ENCODE measurements around the gene NKD2. TPM values are rescaled to one million over a fixed set of nuclear protein-coding genes. Genes with fewer than 3 reads are reported as not detected.

NKD2 gene
- total and polyA plus RNA-seq, 9 of the 15 experiments (the other 6 are each of a cell fraction or from before 2014, with no cell fraction given), result 0.09 to 0.64 (median 0.27) TPM; not detected in 5

DNA sequence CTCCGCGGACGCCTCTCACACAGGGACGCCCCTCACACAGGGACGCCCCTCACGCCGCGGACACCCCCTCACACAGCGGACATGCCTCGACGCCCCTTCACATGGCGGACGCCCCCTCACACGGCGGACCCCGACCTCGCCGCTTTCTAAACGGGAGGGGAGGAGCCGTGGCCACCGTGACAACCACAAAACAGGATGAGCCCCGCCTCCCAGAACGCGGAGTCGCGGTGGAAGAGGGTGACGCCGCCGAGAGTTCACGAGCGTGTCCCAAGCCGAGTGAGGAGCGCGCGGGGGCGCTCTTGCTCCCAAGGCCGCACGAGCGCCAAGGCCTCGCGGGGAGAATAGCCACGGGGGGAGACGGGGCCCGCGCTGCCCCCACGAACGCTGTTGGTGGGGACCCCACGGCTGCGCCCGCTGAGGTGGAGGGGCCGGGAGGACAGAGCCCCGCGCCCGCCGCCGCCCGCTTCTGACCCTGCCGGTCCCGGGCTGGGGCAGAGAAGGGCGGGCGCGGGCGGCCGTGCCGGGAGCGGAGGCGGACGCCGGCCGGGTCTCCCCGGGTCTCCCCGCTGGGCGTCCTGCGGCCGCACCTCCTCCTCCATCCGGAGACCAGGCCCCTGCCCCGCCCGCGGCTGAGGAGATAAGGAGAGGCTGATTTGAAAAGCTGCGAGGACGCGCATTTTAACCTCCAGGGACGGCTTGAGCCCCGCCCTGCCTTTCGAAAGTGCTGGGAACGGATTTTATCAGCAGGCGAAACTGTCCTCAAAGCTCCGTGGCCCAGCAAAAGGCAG, 3.9 kb upstream of the NKD2 start (continued):
- TF ChIP-seq XRCC3 (IDR thresholded peaks at IDR 0.05), result no peak
- TF ChIP-seq, protein P1, sequence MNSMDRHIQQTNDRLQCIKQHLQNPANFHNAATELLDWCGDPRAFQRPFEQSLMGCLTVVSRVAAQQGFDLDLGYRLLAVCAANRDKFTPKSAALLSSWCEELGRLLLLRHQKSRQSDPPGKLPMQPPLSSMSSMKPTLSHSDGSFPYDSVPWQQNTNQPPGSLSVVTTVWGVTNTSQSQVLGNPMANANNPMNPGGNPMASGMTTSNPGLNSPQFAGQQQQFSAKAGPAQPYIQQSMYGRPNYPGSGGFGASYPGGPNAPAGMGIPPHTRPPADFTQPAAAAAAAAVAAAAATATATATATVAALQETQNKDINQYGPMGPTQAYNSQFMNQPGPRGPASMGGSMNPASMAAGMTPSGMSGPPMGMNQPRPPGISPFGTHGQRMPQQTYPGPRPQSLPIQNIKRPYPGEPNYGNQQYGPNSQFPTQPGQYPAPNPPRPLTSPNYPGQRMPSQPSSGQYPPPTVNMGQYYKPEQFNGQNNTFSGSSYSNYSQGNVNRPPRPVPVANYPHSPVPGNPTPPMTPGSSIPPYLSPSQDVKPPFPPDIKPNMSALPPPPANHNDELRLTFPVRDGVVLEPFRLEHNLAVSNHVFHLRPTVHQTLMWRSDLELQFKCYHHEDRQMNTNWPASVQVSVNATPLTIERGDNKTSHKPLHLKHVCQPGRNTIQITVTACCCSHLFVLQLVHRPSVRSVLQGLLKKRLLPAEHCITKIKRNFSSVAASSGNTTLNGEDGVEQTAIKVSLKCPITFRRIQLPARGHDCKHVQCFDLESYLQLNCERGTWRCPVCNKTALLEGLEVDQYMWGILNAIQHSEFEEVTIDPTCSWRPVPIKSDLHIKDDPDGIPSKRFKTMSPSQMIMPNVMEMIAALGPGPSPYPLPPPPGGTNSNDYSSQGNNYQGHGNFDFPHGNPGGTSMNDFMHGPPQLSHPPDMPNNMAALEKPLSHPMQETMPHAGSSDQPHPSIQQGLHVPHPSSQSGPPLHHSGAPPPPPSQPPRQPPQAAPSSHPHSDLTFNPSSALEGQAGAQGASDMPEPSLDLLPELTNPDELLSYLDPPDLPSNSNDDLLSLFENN (IDR thresholded peaks at IDR 0.05; ENCODE audit: low read depth in 2 of 2, low read length in 2 of 2), result no peak
- no peak for TF ChIP-seq TRIM28 (IDR thresholded peaks at IDR 0.05)
- TF ChIP-seq, protein P2, sequence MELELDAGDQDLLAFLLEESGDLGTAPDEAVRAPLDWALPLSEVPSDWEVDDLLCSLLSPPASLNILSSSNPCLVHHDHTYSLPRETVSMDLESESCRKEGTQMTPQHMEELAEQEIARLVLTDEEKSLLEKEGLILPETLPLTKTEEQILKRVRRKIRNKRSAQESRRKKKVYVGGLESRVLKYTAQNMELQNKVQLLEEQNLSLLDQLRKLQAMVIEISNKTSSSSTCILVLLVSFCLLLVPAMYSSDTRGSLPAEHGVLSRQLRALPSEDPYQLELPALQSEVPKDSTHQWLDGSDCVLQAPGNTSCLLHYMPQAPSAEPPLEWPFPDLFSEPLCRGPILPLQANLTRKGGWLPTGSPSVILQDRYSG (tag; conservative IDR thresholded peaks at IDR 0.05; ENCODE audit: low read depth), result no peak
- TF ChIP-seq CXXC5 (CRISPR knock-in tag; IDR thresholded peaks at IDR 0.05), result peak; percentile 93
- TF ChIP-seq ZNF766 (CRISPR knock-in tag; conservative IDR thresholded peaks at IDR 0.05), result no peak
- no peak for TF ChIP-seq SIRT6 (IDR thresholded peaks at IDR 0.05; ENCODE audit: low read depth, low read length)
- TF ChIP-seq, protein P3, sequence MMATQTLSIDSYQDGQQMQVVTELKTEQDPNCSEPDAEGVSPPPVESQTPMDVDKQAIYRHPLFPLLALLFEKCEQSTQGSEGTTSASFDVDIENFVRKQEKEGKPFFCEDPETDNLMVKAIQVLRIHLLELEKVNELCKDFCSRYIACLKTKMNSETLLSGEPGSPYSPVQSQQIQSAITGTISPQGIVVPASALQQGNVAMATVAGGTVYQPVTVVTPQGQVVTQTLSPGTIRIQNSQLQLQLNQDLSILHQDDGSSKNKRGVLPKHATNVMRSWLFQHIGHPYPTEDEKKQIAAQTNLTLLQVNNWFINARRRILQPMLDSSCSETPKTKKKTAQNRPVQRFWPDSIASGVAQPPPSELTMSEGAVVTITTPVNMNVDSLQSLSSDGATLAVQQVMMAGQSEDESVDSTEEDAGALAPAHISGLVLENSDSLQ (IDR thresholded peaks at IDR 0.05), result 0 out of 2 replicates have a peak, but pooled peaks have one; percentile 6
- TF ChIP-seq, protein P4, sequence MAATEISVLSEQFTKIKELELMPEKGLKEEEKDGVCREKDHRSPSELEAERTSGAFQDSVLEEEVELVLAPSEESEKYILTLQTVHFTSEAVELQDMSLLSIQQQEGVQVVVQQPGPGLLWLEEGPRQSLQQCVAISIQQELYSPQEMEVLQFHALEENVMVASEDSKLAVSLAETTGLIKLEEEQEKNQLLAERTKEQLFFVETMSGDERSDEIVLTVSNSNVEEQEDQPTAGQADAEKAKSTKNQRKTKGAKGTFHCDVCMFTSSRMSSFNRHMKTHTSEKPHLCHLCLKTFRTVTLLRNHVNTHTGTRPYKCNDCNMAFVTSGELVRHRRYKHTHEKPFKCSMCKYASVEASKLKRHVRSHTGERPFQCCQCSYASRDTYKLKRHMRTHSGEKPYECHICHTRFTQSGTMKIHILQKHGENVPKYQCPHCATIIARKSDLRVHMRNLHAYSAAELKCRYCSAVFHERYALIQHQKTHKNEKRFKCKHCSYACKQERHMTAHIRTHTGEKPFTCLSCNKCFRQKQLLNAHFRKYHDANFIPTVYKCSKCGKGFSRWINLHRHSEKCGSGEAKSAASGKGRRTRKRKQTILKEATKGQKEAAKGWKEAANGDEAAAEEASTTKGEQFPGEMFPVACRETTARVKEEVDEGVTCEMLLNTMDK (IDR thresholded peaks at IDR 0.05; ENCODE audit: borderline replicate concordance, insufficient read depth, low read depth, low read length, poor library complexity, severe bottlenecking), result peak; percentile 61
- TF ChIP-seq ZNF347 (CRISPR knock-in tag; IDR thresholded peaks at IDR 0.05; ENCODE audit: low read depth), result no peak
- TF ChIP-seq, protein P5, sequence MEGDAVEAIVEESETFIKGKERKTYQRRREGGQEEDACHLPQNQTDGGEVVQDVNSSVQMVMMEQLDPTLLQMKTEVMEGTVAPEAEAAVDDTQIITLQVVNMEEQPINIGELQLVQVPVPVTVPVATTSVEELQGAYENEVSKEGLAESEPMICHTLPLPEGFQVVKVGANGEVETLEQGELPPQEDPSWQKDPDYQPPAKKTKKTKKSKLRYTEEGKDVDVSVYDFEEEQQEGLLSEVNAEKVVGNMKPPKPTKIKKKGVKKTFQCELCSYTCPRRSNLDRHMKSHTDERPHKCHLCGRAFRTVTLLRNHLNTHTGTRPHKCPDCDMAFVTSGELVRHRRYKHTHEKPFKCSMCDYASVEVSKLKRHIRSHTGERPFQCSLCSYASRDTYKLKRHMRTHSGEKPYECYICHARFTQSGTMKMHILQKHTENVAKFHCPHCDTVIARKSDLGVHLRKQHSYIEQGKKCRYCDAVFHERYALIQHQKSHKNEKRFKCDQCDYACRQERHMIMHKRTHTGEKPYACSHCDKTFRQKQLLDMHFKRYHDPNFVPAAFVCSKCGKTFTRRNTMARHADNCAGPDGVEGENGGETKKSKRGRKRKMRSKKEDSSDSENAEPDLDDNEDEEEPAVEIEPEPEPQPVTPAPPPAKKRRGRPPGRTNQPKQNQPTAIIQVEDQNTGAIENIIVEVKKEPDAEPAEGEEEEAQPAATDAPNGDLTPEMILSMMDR (IDR thresholded peaks at IDR 0.05 in 2 of 3, conservative IDR thresholded peaks at IDR 0.05 in 1 of 3; ENCODE audit: insufficient read depth in 2 of 3, low read depth in 1 of 3, low read length in 3 of 3), result peak; percentile 56 to 66 (median 57)
- 0 out of 2 replicates have a peak, but pooled peaks have one; percentile 43 for TF ChIP-seq CBX1 (IDR thresholded peaks at IDR 0.05; ENCODE audit: low read depth)
- 0 out of 2 replicates have a peak, but pooled peaks have one; percentile 46 for TF ChIP-seq NR2C2 (CRISPR knock-in tag; IDR thresholded peaks at IDR 0.05)
- peak; percentile 92 for TF ChIP-seq NR2C2 (tag; IDR thresholded peaks at IDR 0.05)
- no peak for TF ChIP-seq POLR2B (IDR thresholded peaks at IDR 0.05; ENCODE audit: low read depth, partially characterized antibody)

All from K562 (cell line).